Fibroblast of mammary gland (primary cell): ENCODE data around the gene CYB561.
"Not testable (repeated sequence)": the region's sequence is repeated elsewhere in the genome, so short reads cannot be mapped to it uniquely, and the experiment has no call there.

Source experiments
- DNase-seq: peaks from one replicate; pipeline ENCODE4 v3.0.0-alpha.2; 2010; ENCODE audit warnings: low read depth
- H3K4me3 ChIP-seq: 2 replicates; pipeline ENCODE4 v1.5.1; 2011; ENCODE audit warnings: low read depth, mild to moderate bottlenecking, low read length, moderate library complexity; ENCODE audit not compliant: control insufficient read depth
- CTCF ChIP-seq: conservative IDR thresholded peaks from 2 replicates; pipeline ENCODE4 v1.5.1; 2011; ENCODE audit warnings: low read depth, low read length, inconsistent platforms; ENCODE audit not compliant: control insufficient read depth, insufficient read depth

The CYB561 gene

GRCh38 chr17:63460018-63460417, 13.9 kb upstream of the CYB561 start:
- no peak for DNase-seq
- TF ChIP-seq CTCF = no peak
- H3K4me3 ChIP-seq = no peak overlapping the region

- H3K4me3 ChIP-seq = no peak overlapping the region
- no peak for TF ChIP-seq CTCF
- DNase-seq = no peak
Measured at GRCh38 chr17:63458478-63458877, 12.4 kb upstream of the CYB561 start.

- no peak for DNase-seq
- TF ChIP-seq CTCF = no peak
Measured at GRCh38 chr17:63455417-63455816, 9.3 kb upstream of the CYB561 start.

GRCh38 chr17:63454915-63455314, 8.8 kb upstream of the CYB561 start:
- no peak for TF ChIP-seq CTCF
- DNase-seq = no peak
- H3K4me3 ChIP-seq = no peak overlapping the region

More at GRCh38 chr17:63455417-63455816, 9.3 kb upstream of the CYB561 start:
- no peak overlapping the region for H3K4me3 ChIP-seq

GRCh38 chr17:63454357-63454756, 8.3 kb upstream of the CYB561 start:
- H3K4me3 ChIP-seq, DNase-seq: not testable (repeated sequence)

GRCh38 chr17:63452962-63453551, 7.0 kb upstream of the CYB561 start:
- no peak for TF ChIP-seq CTCF
- DNase-seq = no peak
- no peak overlapping the region for H3K4me3 ChIP-seq

- no peak for TF ChIP-seq CTCF
- H3K4me3 ChIP-seq = no peak overlapping the region
- no peak for DNase-seq
Measured at GRCh38 chr17:63452046-63452961, 6.2 kb upstream of the CYB561 start.
